ENCODE measurements around the gene SPATA25. TPM values are rescaled to one million over a fixed set of nuclear protein-coding genes. Genes with fewer than 3 reads are reported as not detected.

SPATA25 gene
- total and polyA plus RNA-seq, 2 experiments from 2014 or later: 0.41 to 5.6 TPM

DNA sequence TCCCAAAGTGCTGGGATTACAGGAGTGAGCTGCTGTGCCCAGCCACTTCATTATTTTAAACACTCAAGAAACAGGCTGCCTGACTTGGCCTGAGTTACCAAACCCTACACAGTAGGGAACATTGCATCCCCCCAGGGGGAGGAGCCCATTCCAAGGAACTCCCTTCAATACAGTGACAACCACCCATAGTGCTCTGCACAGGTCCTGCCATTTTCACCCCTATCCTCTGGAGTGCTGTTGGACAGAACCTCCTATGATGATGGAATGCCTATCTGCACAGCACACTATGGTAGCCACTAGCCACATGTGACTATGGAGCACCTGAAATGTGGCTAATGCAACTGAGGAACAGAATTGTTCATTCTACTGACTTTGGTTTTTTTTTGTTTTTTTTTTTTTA, 42.0 kb downstream of the SPATA25 start:
- no peak for DNase-seq (ENCODE audit: low spot score)
- no peaks in the 10 kb centered on the region for H3K36me3 ChIP-seq (replicated peaks; ENCODE audit: insufficient read depth, low read depth)

DNA sequence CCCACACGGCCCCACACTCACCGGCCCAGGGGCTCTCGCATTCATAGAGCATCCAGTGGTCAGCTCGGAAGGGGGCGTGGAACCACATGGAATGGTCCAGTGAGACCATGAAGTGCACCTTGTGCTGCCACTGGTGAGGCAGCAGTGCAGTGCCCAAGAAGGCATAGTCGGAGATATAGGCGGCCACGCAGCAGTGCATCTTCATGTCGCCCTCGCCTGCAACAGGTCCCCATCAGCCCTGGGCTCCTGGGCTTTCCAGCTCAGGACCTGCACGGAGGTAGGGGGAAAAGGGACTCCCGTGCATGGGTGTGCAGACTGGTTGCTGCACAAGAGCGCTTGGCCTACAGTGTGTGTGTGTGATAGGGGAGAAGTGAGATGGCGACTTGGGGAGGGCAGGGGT, 43.9 kb downstream of the SPATA25 start:
- H3K9me2 ChIP-seq (replicated peaks; ENCODE audit: insufficient read depth): no peaks in the 10 kb centered on the region
- TF ChIP-seq, protein P1, sequence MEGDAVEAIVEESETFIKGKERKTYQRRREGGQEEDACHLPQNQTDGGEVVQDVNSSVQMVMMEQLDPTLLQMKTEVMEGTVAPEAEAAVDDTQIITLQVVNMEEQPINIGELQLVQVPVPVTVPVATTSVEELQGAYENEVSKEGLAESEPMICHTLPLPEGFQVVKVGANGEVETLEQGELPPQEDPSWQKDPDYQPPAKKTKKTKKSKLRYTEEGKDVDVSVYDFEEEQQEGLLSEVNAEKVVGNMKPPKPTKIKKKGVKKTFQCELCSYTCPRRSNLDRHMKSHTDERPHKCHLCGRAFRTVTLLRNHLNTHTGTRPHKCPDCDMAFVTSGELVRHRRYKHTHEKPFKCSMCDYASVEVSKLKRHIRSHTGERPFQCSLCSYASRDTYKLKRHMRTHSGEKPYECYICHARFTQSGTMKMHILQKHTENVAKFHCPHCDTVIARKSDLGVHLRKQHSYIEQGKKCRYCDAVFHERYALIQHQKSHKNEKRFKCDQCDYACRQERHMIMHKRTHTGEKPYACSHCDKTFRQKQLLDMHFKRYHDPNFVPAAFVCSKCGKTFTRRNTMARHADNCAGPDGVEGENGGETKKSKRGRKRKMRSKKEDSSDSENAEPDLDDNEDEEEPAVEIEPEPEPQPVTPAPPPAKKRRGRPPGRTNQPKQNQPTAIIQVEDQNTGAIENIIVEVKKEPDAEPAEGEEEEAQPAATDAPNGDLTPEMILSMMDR (IDR thresholded peaks at IDR 0.05; ENCODE audit: poor library complexity): no peak
- TF ChIP-seq EZH2phosphoT487 (IDR thresholded peaks at IDR 0.05; ENCODE audit: low read depth, severe bottlenecking, unreplicated experiment) (no peak), EZH2 (IDR thresholded peaks at IDR 0.05; ENCODE audit: borderline replicate concordance) (no peak)
- 92% methylated on average over 14 of the region's 14 CpGs for whole genome bisulfite sequencing (ENCODE audit: low lambda C conversion rate, missing lambda C conversion rate)
- no peak overlapping the region for H3K27ac ChIP-seq
- no peak overlapping the region for H2AFZ ChIP-seq
- no peaks in the 10 kb centered on the region for H4K20me1 ChIP-seq (ENCODE audit: insufficient read depth, poor library complexity, severe bottlenecking)
- no peaks in the 10 kb centered on the region for H3K27me3 ChIP-seq
- H3K4me2 ChIP-seq: no peak overlapping the region
- H3K36me3 ChIP-seq (replicated peaks; ENCODE audit: insufficient read depth, low read depth): no peaks in the 10 kb centered on the region
- H3K9me3 ChIP-seq (ENCODE audit: low read depth): no peaks in the 10 kb centered on the region
- no peak for DNase-seq (ENCODE audit: low spot score)
- peaks cover under 1% of the 10 kb centered on the region for H3K79me2 ChIP-seq
- H3K4me3 ChIP-seq: no peak overlapping the region
- H3K4me1 ChIP-seq (ENCODE audit: insufficient read depth): no peaks in the 10 kb centered on the region

More for the DNA sequence above, 42.0 kb downstream of the SPATA25 start:
- Histone ChIP-seq H3K4me2 (no peak overlapping the region), H4K20me1 (ENCODE audit: insufficient read depth, poor library complexity, severe bottlenecking) (no peaks in the 10 kb centered on the region), H3K79me2 (no peaks in the 10 kb centered on the region), H3K4me1 (ENCODE audit: insufficient read depth) (no peaks in the 10 kb centered on the region), H3K27me3 (no peaks in the 10 kb centered on the region), H2AFZ (no peak overlapping the region), H3K4me3 (no peak overlapping the region), H3K27ac (no peak overlapping the region), H3K9me2 (replicated peaks; ENCODE audit: insufficient read depth) (no peaks in the 10 kb centered on the region), H3K9me3 (ENCODE audit: low read depth) (no peaks in the 10 kb centered on the region)
- TF ChIP-seq, protein P1 (IDR thresholded peaks at IDR 0.05; ENCODE audit: poor library complexity): no peak
- TF ChIP-seq EZH2 (IDR thresholded peaks at IDR 0.05; ENCODE audit: borderline replicate concordance): no peak
- TF ChIP-seq EZH2phosphoT487 (IDR thresholded peaks at IDR 0.05; ENCODE audit: low read depth, severe bottlenecking, unreplicated experiment): no peak

DNA sequence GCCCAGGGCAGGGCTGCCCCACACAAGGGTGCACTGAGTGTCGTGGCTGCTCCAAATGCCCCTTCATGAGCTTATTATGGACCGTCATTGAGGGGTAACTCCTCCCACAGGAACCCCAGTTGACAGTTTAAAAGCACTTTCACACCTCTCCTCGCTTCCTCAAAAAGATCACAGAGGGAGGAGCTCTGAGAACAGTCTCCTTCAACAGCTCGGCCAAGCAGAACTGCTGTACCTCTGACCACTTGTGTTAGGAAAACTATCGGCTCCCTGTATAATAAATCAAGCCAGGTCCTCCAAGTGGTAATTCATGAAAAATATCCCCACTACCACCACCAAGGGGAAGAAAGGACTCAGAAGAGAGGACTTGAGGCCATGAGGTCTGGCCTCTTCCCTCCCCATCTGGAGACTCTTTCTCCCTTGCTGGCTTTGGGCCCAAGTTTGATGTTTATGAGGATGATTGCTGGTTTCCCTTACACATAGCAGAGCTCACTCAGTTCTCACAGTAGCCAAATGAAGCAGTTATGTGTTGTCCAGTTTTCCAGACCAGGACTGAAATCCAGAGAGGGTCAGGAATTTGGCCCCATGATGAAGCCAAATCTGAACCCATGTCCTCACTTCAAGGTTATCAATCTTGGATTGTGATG, 45.1 kb downstream of the SPATA25 start:
- 85% methylated on average over 5 of the region's 5 CpGs for WGBS (ENCODE audit: low lambda C conversion rate, missing lambda C conversion rate)
- DNase-seq (ENCODE audit: low spot score): no peak
- Histone ChIP-seq H3K4me2 (no peak overlapping the region), H3K79me2 (peaks cover 4% of the 10 kb centered on the region), H2AFZ (no peak overlapping the region), H3K4me3 (no peak overlapping the region), H3K27ac (no peak overlapping the region), H3K9me2 (replicated peaks; ENCODE audit: insufficient read depth) (no peaks in the 10 kb centered on the region), H3K27me3 (no peaks in the 10 kb centered on the region), H4K20me1 (ENCODE audit: insufficient read depth, poor library complexity, severe bottlenecking) (no peaks in the 10 kb centered on the region), H3K36me3 (replicated peaks; ENCODE audit: insufficient read depth, low read depth) (no peaks in the 10 kb centered on the region), H3K9me3 (ENCODE audit: low read depth) (no peaks in the 10 kb centered on the region), H3K4me1 (ENCODE audit: insufficient read depth) (no peaks in the 10 kb centered on the region)
- TF ChIP-seq EZH2 (IDR thresholded peaks at IDR 0.05; ENCODE audit: borderline replicate concordance) (no peak), EZH2phosphoT487 (IDR thresholded peaks at IDR 0.05; ENCODE audit: low read depth, severe bottlenecking, unreplicated experiment) (no peak)
- TF ChIP-seq, protein P1 (IDR thresholded peaks at IDR 0.05; ENCODE audit: poor library complexity): no peak
